ENCODE measurements around the gene A1BG. TPM values are rescaled to one million over a fixed set of nuclear protein-coding genes. Genes with fewer than 3 reads are reported as not detected.

A1BG gene
- total RNA-seq, 1 experiment from 2014 or later = 1.9 TPM

GRCh38 chr19:58307736-58308135, 45.6 kb downstream of the A1BG start:
- POLR2A ChIA-PET (ENCODE audit: unreplicated experiment) = no interaction called here
- Histone ChIP-seq H3K4me3 (ENCODE audit: low read length) (no peak overlapping the region), H3K36me3 (ENCODE audit: low read depth, low read length) (peaks cover 58% of the 10 kb centered on the region), H3K9me3 (ENCODE audit: low read length) (no peaks in the 10 kb centered on the region), H4K20me1 (ENCODE audit: low read length) (no peaks in the 10 kb centered on the region), H2AFZ (ENCODE audit: low read length) (no peak overlapping the region), H3K9ac (ENCODE audit: low read length) (no peak overlapping the region), H3K27me3 (ENCODE audit: low read length) (no peaks in the 10 kb centered on the region), H3K4me1 (ENCODE audit: insufficient read depth, low read length) (peaks cover 8% of the 10 kb centered on the region), H3K79me2 (ENCODE audit: low read length) (peaks cover 28% of the 10 kb centered on the region), H3F3A (ENCODE audit: low read length, unreplicated experiment) (no peaks in the 10 kb centered on the region), H3K4me2 (ENCODE audit: low read length) (no peak overlapping the region), H3K9me2 (replicated peaks; ENCODE audit: low read length) (no peaks in the 10 kb centered on the region), H3K27ac (ENCODE audit: low read length) (no peak overlapping the region)
- ATAC-seq (no peak), DNase-seq (no peak)
- CTCF ChIA-PET = no interaction called here
- no TSS peak for BruUV-seq (replicated peaks)
- intact Hi-C loops (cut with micrococcal nuclease) = no loop called here
- TF ChIP-seq, protein P1, sequence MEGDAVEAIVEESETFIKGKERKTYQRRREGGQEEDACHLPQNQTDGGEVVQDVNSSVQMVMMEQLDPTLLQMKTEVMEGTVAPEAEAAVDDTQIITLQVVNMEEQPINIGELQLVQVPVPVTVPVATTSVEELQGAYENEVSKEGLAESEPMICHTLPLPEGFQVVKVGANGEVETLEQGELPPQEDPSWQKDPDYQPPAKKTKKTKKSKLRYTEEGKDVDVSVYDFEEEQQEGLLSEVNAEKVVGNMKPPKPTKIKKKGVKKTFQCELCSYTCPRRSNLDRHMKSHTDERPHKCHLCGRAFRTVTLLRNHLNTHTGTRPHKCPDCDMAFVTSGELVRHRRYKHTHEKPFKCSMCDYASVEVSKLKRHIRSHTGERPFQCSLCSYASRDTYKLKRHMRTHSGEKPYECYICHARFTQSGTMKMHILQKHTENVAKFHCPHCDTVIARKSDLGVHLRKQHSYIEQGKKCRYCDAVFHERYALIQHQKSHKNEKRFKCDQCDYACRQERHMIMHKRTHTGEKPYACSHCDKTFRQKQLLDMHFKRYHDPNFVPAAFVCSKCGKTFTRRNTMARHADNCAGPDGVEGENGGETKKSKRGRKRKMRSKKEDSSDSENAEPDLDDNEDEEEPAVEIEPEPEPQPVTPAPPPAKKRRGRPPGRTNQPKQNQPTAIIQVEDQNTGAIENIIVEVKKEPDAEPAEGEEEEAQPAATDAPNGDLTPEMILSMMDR (conservative IDR thresholded peaks at IDR 0.05; ENCODE audit: low read depth, low read length) = no peak
- TF ChIP-seq EZH2 (IDR thresholded peaks at IDR 0.05; ENCODE audit: low read length, unreplicated experiment) (no peak), EZH2phosphoT487 (IDR thresholded peaks at IDR 0.05; ENCODE audit: borderline replicate concordance, low read length) (no peak)

GRCh38 chr19:58305932-58306323, 47.4 kb downstream of the A1BG start:
- peaks cover 8% of the 10 kb centered on the region for H3K4me1 ChIP-seq (ENCODE audit: insufficient read depth, low read length)
- H3K27me3 ChIP-seq (ENCODE audit: low read length) = no peaks in the 10 kb centered on the region
- no peaks in the 10 kb centered on the region for H3K9me3 ChIP-seq (ENCODE audit: low read length)
- ChIA-PET CTCF (no interaction called here), POLR2A (ENCODE audit: unreplicated experiment) (no interaction called here)
- H3K27ac ChIP-seq (ENCODE audit: low read length) = no peak overlapping the region
- no TSS peak for BruUV-seq (replicated peaks)
- peaks cover 52% of the 10 kb centered on the region for H3K36me3 ChIP-seq (ENCODE audit: low read depth, low read length)
- peak overlapping the region; percentile 81 for H3K4me3 ChIP-seq (ENCODE audit: low read length)
- H3K79me2 ChIP-seq (ENCODE audit: low read length) = peaks cover 28% of the 10 kb centered on the region
- intact Hi-C loops (cut with micrococcal nuclease) = loop anchor here (1.0 to 2.0 kb wide), 4 partner anchors 20 to 160 kb away; partner anchors contain the start of genes ZNF8, ZNF837 and ZSCAN22
- peak overlapping the region; percentile 80 for H3K4me2 ChIP-seq (ENCODE audit: low read length)
- no peak for ATAC-seq
- no peaks in the 10 kb centered on the region for H3F3A ChIP-seq (ENCODE audit: low read length, unreplicated experiment)
- TF ChIP-seq, protein P1 (conservative IDR thresholded peaks at IDR 0.05; ENCODE audit: low read depth, low read length) = no peak
- TF ChIP-seq EZH2 (IDR thresholded peaks at IDR 0.05; ENCODE audit: low read length, unreplicated experiment) = no peak
- TF ChIP-seq EZH2phosphoT487 (IDR thresholded peaks at IDR 0.05; ENCODE audit: borderline replicate concordance, low read length) = no peak
- no peak overlapping the region for H2AFZ ChIP-seq (ENCODE audit: low read length)
- peak overlapping the region; percentile 77 for H3K9ac ChIP-seq (ENCODE audit: low read length)
- no peaks in the 10 kb centered on the region for H4K20me1 ChIP-seq (ENCODE audit: low read length)
- no peak for DNase-seq
- no peaks in the 10 kb centered on the region for H3K9me2 ChIP-seq (replicated peaks; ENCODE audit: low read length)

DNA sequence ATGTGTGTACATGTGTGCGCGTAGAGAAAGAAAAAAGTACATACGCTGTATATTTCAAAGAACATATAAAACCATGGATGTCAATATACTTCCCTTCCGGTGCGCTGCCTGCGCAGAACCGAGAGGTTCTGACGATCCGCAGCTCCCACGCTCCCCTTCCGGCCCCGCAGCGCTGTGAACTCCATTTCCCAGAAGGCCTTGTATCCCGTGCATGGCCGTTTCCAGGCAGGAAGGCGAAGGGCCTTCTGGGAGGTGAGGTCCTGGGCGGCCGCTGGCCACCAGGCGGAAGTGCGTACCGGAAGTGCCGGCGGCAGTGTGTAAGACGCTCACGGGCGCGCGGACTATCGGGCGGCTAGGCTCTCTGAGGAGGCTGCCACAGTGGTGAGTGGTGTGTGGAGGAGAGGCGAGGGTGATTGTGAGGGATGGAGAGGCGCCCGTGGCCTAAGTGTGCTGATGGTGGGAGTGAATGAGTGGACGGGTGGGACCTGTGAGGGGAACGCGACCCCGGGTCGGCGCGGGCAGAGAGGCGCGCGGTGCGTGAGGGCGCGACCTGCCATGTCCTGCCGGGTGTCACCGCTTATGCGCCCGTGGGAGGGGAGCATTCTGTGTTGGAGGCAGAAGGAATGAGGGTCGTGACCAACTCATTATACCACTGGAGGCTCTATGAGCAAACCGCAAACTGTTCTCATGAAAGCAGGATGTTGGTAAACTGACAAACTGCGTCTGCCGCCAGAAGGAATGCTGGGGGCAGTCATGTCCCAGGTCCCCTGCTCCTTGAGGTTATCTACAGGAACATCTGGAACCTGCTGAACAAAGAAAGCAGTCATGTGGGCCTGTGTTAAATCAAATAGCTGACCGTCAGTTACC, 48.0 kb downstream of the A1BG start, which contains the start of gene ERVK3-1:
ERVK3-1 (plus strand) TSS at position 313 of the 867 bp plus-strand sequence. CDS start 6,792 bp downstream, outside the sequence.
- peak; percentile 98 for DNase-seq
- H3F3A ChIP-seq (ENCODE audit: low read length, unreplicated experiment) = no peaks in the 10 kb centered on the region
- H3K27ac ChIP-seq (ENCODE audit: low read length) = peak within 1 kb of the TSS; percentile 8
- H3K4me1 ChIP-seq (ENCODE audit: insufficient read depth, low read length) = peaks cover 8% of the 10 kb centered on the region
- no peaks in the 10 kb centered on the region for H3K27me3 ChIP-seq (ENCODE audit: low read length)
- TF ChIP-seq, protein P1 (conservative IDR thresholded peaks at IDR 0.05; ENCODE audit: low read depth, low read length) = no peak
- TF ChIP-seq EZH2phosphoT487 (IDR thresholded peaks at IDR 0.05; ENCODE audit: borderline replicate concordance, low read length) (no peak), EZH2 (IDR thresholded peaks at IDR 0.05; ENCODE audit: low read length, unreplicated experiment) (no peak)
- peak within 1 kb of the TSS; percentile 80 for H3K4me2 ChIP-seq (ENCODE audit: low read length)
- H4K20me1 ChIP-seq (ENCODE audit: low read length) = no peaks in the 10 kb centered on the region
- peak within 1 kb of the TSS; percentile 77 for H3K9ac ChIP-seq (ENCODE audit: low read length)
- CTCF ChIA-PET = no interaction called here
- no TSS peak for BruUV-seq (replicated peaks)
- POLR2A ChIA-PET (ENCODE audit: unreplicated experiment) = interaction anchor here (0.5 to 1.1 kb wide), 3 partner anchors 20 to 818 kb away, joined by 3 read pairs; partner anchors contain the start of genes ZNF324B and ZNF419
- H3K4me3 ChIP-seq (ENCODE audit: low read length) = peak within 1 kb of the TSS; percentile 81
- no peaks in the 10 kb centered on the region for H3K9me2 ChIP-seq (replicated peaks; ENCODE audit: low read length)
- H3K9me3 ChIP-seq (ENCODE audit: low read length) = no peaks in the 10 kb centered on the region
- intact Hi-C loops (cut with micrococcal nuclease) = loop anchor here (1.0 to 2.0 kb wide), 4 partner anchors 21 to 161 kb away; partner anchors contain the start of genes ZNF8, ZNF837 and ZSCAN22
- ATAC-seq = peak; percentile 100
- peaks cover 58% of the 10 kb centered on the region for H3K36me3 ChIP-seq (ENCODE audit: low read depth, low read length)
- H2AFZ ChIP-seq (ENCODE audit: low read length) = peak within 1 kb of the TSS; percentile 84
- peaks cover 28% of the 10 kb centered on the region for H3K79me2 ChIP-seq (ENCODE audit: low read length)

Measured in PC-3 (cell line).